Measurements from ENCODE around the gene CELSR3. TPM values are rescaled to one million over a fixed set of nuclear protein-coding genes. Genes with fewer than 3 reads are reported as not detected.

CELSR3 gene
- total RNA-seq, 1 experiment from 2014 or later: 35.4 TPM

DNA sequence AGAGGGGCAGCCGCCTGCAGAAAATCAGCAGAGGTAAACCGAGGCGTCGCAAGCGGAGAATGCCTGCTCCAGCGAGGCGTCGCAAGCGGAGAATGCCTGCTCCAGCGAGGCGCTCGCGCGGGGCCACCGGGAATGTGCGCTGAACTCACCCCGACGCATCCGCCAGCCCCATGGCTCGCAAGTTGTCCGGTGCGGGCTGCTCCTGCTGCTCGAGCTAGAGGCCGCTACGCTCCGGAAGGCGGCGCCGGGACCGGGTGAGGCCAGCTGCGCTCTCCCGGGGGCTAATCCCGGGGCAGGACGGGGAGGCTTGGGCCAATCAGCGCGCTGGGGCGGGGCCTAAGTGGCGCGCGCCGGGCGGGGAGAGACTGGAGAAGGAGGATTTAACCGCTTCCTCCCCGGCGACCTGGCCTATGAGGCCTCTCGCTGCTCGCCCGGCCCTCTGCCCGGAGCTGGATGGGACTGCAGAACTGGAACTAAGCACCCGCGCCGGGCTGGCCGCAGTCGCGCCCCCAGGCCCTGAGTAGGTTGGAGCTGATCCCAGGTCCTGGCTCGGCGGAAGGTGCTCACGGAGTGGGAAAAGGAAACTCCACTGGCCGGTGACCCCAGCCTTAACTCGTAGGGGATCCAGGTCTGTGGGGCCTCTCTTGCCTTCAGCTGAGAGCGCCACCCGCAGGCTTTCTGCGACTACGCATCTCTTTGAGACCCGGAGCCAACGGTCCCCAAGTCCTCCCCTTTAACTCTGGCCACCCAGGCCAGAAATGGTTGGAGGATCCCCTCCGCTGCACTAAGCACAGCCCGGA is 27.3 kb downstream of the CELSR3 start, which contains the start of gene SLC26A6:
Gene SLC26A6, minus strand, starts transcription at position 240 of the 800 bp plus-strand sequence. Its CDS starts 68 bp downstream, at position 172.
- peak within 1 kb of the TSS; percentile 83 for H3K4me3 ChIP-seq (ENCODE audit: low read depth, low read length)
- H3K27me3 ChIP-seq (replicated peaks; ENCODE audit: control insufficient read depth, insufficient read depth, low read length): no peaks in the 10 kb centered on the region
- H3K4me1 ChIP-seq: peaks cover 19% of the 10 kb centered on the region
- H3K4me3 Mint-ChIP-seq (ENCODE audit: unreplicated experiment): peak within 1 kb of the TSS; percentile 78
- peaks cover 2% of the 10 kb centered on the region; the same call in 1 of the 2 replicates for H3K36me3 ChIP-seq (ENCODE audit: control insufficient read depth, insufficient read depth, low read length)
- TF ChIP-seq CTCF (IDR thresholded peaks at IDR 0.05; ENCODE audit: insufficient read depth in 1 of 2, low read depth in 1 of 2, low read length in 1 of 2, severe bottlenecking in 1 of 2, unreplicated experiment in 1 of 2): peak in 1 of 2 experiments; percentile 43
- H3K9me3 ChIP-seq: no peaks in the 10 kb centered on the region
- DNase-seq: peak; percentile 96 to 98
- H3K27me3 Mint-ChIP-seq (ENCODE audit: insufficient read depth, unreplicated experiment): no peaks in the 10 kb centered on the region
- H3K36me3 Mint-ChIP-seq (ENCODE audit: insufficient read depth, unreplicated experiment): peaks cover 34% of the 10 kb centered on the region
- CTCF ChIA-PET: interaction anchor here (0.6 to 1.8 kb wide), 15 partner anchors 11 to 376 kb away, joined by 3 to 7 read pairs (median 4); partner anchors contain the start of genes CCDC51, CELSR3, NCKIPSD and PFKFB4
- intact Hi-C loops (cut with micrococcal nuclease; ENCODE audit: unreplicated experiment): loop anchor here (1.0 to 2.0 kb wide), 4 partner anchors 17 to 77 kb away; partner anchors contain the start of gene UQCRC1
- TSS peak; percentile 58 for BruUV-seq (replicated peaks)
- H3K4me1 Mint-ChIP-seq (ENCODE audit: low read depth, unreplicated experiment): peaks cover 21% of the 10 kb centered on the region
- H3K9me3 Mint-ChIP-seq (ENCODE audit: unreplicated experiment): no peaks in the 10 kb centered on the region
- POLR2A ChIA-PET: interaction anchor here (0.6 to 1.7 kb wide), 5 partner anchors 27 to 283 kb away, joined by 3 to 5 read pairs (median 4); partner anchors contain the start of genes CELSR3 and NCKIPSD
- H3K27ac Mint-ChIP-seq (ENCODE audit: unreplicated experiment): peak within 1 kb of the TSS; percentile 59

GRCh38 chr3:48634661-48635221 is 27.9 kb downstream of the CELSR3 start:
- no peak for TF ChIP-seq CTCF (IDR thresholded peaks at IDR 0.05; ENCODE audit: insufficient read depth in 1 of 2, low read depth in 1 of 2, low read length in 1 of 2, severe bottlenecking in 1 of 2, unreplicated experiment in 1 of 2)
- H3K4me1 Mint-ChIP-seq (ENCODE audit: low read depth, unreplicated experiment): peaks cover 21% of the 10 kb centered on the region
- intact Hi-C loops (cut with micrococcal nuclease; ENCODE audit: unreplicated experiment): loop anchor here (1.0 to 2.0 kb wide), 4 partner anchors 16 to 76 kb away; partner anchors contain the start of gene UQCRC1
- H3K9me3 Mint-ChIP-seq (ENCODE audit: unreplicated experiment): no peaks in the 10 kb centered on the region
- no peaks in the 10 kb centered on the region for H3K9me3 ChIP-seq
- ChIA-PET POLR2A (interaction anchor here (0.7 to 1.7 kb wide), 4 partner anchors 28 to 283 kb away, joined by 3 to 5 read pairs (median 4); partner anchors contain the start of genes CELSR3 and NCKIPSD), CTCF (interaction anchor here (0.6 to 1.8 kb wide), 14 partner anchors 11 to 234 kb away, joined by 3 to 7 read pairs (median 4); partner anchors contain the start of genes CELSR3, NCKIPSD, PFKFB4 and TMEM89)
- TSS peak; percentile 48 for BruUV-seq (replicated peaks)
- no peaks in the 10 kb centered on the region for H3K27me3 Mint-ChIP-seq (ENCODE audit: insufficient read depth, unreplicated experiment)
- peak overlapping the region; percentile 83 for H3K4me3 ChIP-seq (ENCODE audit: low read depth, low read length)
- H3K4me3 Mint-ChIP-seq (ENCODE audit: unreplicated experiment): peak overlapping the region; percentile 78
- peak; percentile 65 to 66 for DNase-seq
- H3K36me3 ChIP-seq (ENCODE audit: control insufficient read depth, insufficient read depth, low read length): peaks cover 2% of the 10 kb centered on the region; the same call in 1 of the 2 replicates
- H3K36me3 Mint-ChIP-seq (ENCODE audit: insufficient read depth, unreplicated experiment): peaks cover 36% of the 10 kb centered on the region
- no peaks in the 10 kb centered on the region for H3K27me3 ChIP-seq (replicated peaks; ENCODE audit: control insufficient read depth, insufficient read depth, low read length)
- peaks cover 19% of the 10 kb centered on the region for H3K4me1 ChIP-seq
- peak overlapping the region; percentile 59 for H3K27ac Mint-ChIP-seq (ENCODE audit: unreplicated experiment)

GRCh38 chr3:48633743-48634142 is 28.9 kb downstream of the CELSR3 start:
- peak overlapping the region; percentile 59 for H3K27ac Mint-ChIP-seq (ENCODE audit: unreplicated experiment)
- peaks cover 2% of the 10 kb centered on the region; the same call in 1 of the 2 replicates for H3K36me3 ChIP-seq (ENCODE audit: control insufficient read depth, insufficient read depth, low read length)
- DNase-seq: no peak
- intact Hi-C loops (cut with micrococcal nuclease; ENCODE audit: unreplicated experiment): loop anchor here (2.0 kb wide), 2 partner anchors 15 to 75 kb away; no protein-coding TSS in a partner anchor
- ChIA-PET CTCF (interaction anchor here (1.1 to 1.4 kb wide), 2 partner anchors 25 to 43 kb away, joined by 4 read pairs; partner anchors contain the start of gene UQCRC1), POLR2A (interaction anchor here (0.5 to 1.7 kb wide), 2 partner anchors 29 to 224 kb away, joined by 4 to 5 read pairs; partner anchors contain the start of gene CELSR3)
- no peaks in the 10 kb centered on the region for H3K9me3 ChIP-seq
- H3K27me3 Mint-ChIP-seq (ENCODE audit: insufficient read depth, unreplicated experiment): no peaks in the 10 kb centered on the region
- peaks cover 21% of the 10 kb centered on the region for H3K4me1 Mint-ChIP-seq (ENCODE audit: low read depth, unreplicated experiment)
- no peak for TF ChIP-seq CTCF (IDR thresholded peaks at IDR 0.05; ENCODE audit: insufficient read depth in 1 of 2, low read depth in 1 of 2, low read length in 1 of 2, severe bottlenecking in 1 of 2, unreplicated experiment in 1 of 2)
- H3K4me1 ChIP-seq: peaks cover 19% of the 10 kb centered on the region
- peak overlapping the region; percentile 83 for H3K4me3 ChIP-seq (ENCODE audit: low read depth, low read length)
- peak overlapping the region; percentile 78 for H3K4me3 Mint-ChIP-seq (ENCODE audit: unreplicated experiment)
- H3K36me3 Mint-ChIP-seq (ENCODE audit: insufficient read depth, unreplicated experiment): peaks cover 36% of the 10 kb centered on the region
- H3K27me3 ChIP-seq (replicated peaks; ENCODE audit: control insufficient read depth, insufficient read depth, low read length): no peaks in the 10 kb centered on the region
- BruUV-seq (replicated peaks): no TSS peak
- H3K9me3 Mint-ChIP-seq (ENCODE audit: unreplicated experiment): no peaks in the 10 kb centered on the region

All from Caco-2 (cell line).